Erythroblast (primary cell): ENCODE data around the gene TTC29.

ENCODE experiments used
- GATA1 ChIP-seq: IDR thresholded peaks from 2 replicates; pipeline ENCODE4 v1.6.1; 2011; ENCODE audit warnings: low read depth, mild to moderate bottlenecking, control low read depth, low read length, moderate library complexity
- POLR2A ChIP-seq: IDR thresholded peaks from 2 replicates; pipeline ENCODE4 v1.6.1; 2011; ENCODE audit warnings: mild to moderate bottlenecking, low read length

DNA sequence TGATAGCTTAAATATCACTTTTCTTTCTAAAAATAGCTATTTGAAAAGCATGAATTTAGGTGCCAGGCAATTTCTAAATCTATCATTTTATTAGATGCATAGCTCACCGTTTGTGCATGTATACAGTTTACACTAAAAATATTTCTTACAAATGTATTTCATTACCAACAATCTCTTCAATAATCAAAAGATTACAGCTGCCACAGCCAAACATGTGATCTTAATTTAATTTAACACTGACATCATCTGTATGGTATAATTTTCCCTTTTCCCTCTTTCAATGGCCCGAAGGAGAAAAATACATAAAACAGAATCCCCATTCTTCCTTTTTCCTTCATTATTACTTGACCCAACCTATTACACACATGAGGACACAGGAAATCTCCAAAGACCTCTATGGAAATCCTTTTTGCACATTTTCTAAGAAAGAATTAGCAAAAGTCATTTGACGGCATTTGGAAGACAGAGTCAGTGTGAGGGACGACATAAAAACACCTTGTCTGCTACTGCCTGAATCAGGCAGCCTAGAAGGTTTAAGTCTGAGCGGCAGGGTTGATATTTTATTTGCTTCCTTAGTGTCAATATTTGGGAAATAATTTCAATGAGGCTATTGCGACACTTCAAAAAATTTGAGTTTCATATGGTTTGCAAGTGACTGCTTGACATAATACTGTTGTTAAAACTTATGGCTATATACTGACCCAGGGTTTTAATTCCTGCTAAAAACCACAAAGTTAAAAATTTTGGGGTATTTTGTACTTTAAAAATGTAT is 111.2 kb downstream of the TTC29 start:
- TF ChIP-seq POLR2A (no peak), GATA1 (no peak)
